Keratinocyte (primary cell): Measurements from ENCODE around the gene ATP5F1C.

Experiments
- EZH2 ChIP-seq: IDR thresholded peaks from one replicate; pipeline ENCODE4 v1.6.1; 2012; ENCODE audit warnings: inconsistent platforms, mild to moderate bottlenecking, low read length, moderate library complexity
- TF ChIP-seq, protein P1 (sequence below), 3 experiments: IDR thresholded peaks in 1 of 3; conservative IDR thresholded peaks in 1 of 3; optimal IDR thresholded peaks in 1 of 3; 2 replicates in 2 of 3; 3 replicates in 1 of 3; pipeline versions ENCODE3 to v1.5.1; 2011; ENCODE audit warnings: low read length in 3 of 3, mild to moderate bottlenecking in 3 of 3, moderate library complexity in 2 of 3, control low read depth in 1 of 3, inconsistent platforms in 1 of 3; ENCODE audit not compliant: insufficient read depth in 2 of 3; ENCODE audit errors: extremely low read depth in 1 of 3

DNA sequence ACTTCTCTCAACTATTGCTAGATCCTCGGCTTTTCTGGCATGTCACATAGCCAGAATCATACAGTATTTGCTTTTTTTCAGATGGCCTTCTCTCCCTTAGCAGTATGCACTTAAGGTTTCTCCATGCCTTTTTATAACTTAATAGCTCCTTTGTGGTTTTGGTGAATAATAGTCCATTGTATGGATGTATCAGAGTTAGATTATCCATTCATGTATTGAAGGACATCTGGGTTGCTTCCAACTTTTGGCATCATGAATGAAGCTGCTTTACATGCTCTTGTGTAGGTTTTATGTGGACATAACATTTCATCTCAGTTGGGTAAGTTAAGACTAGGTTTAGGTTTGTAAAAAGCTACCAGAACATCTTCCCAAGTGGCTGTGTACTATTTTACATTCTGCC, 4.6 kb downstream of the ATP5F1C start:
- TF ChIP-seq, protein P1, sequence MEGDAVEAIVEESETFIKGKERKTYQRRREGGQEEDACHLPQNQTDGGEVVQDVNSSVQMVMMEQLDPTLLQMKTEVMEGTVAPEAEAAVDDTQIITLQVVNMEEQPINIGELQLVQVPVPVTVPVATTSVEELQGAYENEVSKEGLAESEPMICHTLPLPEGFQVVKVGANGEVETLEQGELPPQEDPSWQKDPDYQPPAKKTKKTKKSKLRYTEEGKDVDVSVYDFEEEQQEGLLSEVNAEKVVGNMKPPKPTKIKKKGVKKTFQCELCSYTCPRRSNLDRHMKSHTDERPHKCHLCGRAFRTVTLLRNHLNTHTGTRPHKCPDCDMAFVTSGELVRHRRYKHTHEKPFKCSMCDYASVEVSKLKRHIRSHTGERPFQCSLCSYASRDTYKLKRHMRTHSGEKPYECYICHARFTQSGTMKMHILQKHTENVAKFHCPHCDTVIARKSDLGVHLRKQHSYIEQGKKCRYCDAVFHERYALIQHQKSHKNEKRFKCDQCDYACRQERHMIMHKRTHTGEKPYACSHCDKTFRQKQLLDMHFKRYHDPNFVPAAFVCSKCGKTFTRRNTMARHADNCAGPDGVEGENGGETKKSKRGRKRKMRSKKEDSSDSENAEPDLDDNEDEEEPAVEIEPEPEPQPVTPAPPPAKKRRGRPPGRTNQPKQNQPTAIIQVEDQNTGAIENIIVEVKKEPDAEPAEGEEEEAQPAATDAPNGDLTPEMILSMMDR (optimal IDR thresholded peaks at IDR 0.05 in 1 of 3, IDR thresholded peaks at IDR 0.05 in 1 of 3, conservative IDR thresholded peaks at IDR 0.05 in 1 of 3; ENCODE audit: extremely low read depth in 1 of 3, insufficient read depth in 2 of 3, low read length in 3 of 3) = no peak
- TF ChIP-seq EZH2 = no peak
